ENCODE measurements around the gene ZDHHC5. TPM values are rescaled to one million over a fixed set of nuclear protein-coding genes. Genes with fewer than 3 reads are reported as not detected.
A peak's percentile ranks its signal among the peaks of the same experiment; 100 is the strongest.
"Not testable (repeated sequence)": the region's sequence is repeated elsewhere in the genome, so short reads cannot be mapped to it uniquely, and the experiment has no call there.

Gene ZDHHC5
- total RNA-seq, 1 donor from 2014 or later = 19.3 TPM

DNA sequence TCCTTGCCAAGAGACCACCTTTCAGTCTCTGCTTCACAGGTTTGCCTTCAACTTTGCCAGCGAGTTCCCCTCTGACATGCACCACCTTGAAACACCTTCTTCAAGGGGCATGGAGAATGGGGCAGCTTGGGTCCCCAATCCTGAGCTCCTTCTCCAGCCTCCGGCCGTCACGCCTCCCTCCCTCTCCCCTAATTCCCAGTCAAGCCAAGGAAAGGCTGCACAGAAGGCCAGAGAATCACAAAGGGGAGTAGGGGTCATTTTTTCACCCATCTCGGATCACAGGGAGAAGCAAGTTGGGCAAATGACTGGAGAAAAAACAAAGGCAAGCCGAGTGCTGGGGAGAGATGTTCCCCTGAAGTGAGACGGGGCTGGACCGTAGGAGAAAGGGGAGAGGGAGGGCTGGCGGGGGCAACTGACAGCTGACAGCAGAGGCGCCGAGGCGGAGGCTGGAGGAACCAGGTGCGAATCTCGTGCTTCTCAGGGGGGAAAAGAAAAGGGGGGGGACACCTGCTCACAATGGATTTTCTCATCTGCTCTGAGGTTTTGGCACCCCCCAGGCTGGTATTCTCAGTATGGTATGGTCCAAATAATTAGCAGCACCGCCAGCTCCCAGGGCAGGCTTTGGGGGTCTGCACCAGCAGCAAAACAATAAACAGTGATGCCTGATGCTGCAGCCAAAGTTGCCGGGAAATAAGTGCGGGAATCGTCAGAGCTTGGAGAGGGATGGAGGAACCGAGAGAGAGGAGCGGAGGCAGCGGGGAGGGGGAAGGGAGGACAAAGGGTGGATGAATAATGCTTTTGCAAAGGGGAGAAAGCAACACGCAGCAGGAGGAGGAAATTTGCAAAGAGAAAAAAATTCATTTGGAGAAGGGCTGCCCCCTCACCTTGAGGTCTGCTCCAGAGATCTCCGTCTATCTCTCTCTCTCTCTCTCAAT is 18.8 kb upstream of the ZDHHC5 start:
- H3K4me1 ChIP-seq (ENCODE audit: control insufficient read depth in 3 of 3, insufficient read depth in 3 of 3, low read length in 3 of 3) = peaks cover 34 to 45% (median 36%) of the 10 kb centered on the region in 3 donors
- H3K9ac ChIP-seq (ENCODE audit: low read depth in 1 of 3, low read length in 3 of 3) = peak overlapping the region; percentile 20 to 50 (median 32)
- no peak overlapping the region for H3K27ac ChIP-seq (ENCODE audit: low read depth, low read length)
- peaks cover 40 to 53% (median 44%) of the 10 kb centered on the region in 3 donors for H3K27me3 ChIP-seq (ENCODE audit: control insufficient read depth in 3 of 3, insufficient read depth in 3 of 3, low read length in 3 of 3)
- H3K9me3 ChIP-seq (ENCODE audit: control insufficient read depth in 3 of 3, low read length in 3 of 3) = no peaks in the 10 kb centered on the region
- H3K36me3 ChIP-seq (ENCODE audit: control insufficient read depth in 3 of 3, insufficient read depth in 3 of 3, low read length in 3 of 3) = no peaks in the 10 kb centered on the region
- H3K4me3 ChIP-seq (ENCODE audit: low read length in 3 of 3) = peak overlapping the region; percentile 67 to 75 (median 68)

DNA sequence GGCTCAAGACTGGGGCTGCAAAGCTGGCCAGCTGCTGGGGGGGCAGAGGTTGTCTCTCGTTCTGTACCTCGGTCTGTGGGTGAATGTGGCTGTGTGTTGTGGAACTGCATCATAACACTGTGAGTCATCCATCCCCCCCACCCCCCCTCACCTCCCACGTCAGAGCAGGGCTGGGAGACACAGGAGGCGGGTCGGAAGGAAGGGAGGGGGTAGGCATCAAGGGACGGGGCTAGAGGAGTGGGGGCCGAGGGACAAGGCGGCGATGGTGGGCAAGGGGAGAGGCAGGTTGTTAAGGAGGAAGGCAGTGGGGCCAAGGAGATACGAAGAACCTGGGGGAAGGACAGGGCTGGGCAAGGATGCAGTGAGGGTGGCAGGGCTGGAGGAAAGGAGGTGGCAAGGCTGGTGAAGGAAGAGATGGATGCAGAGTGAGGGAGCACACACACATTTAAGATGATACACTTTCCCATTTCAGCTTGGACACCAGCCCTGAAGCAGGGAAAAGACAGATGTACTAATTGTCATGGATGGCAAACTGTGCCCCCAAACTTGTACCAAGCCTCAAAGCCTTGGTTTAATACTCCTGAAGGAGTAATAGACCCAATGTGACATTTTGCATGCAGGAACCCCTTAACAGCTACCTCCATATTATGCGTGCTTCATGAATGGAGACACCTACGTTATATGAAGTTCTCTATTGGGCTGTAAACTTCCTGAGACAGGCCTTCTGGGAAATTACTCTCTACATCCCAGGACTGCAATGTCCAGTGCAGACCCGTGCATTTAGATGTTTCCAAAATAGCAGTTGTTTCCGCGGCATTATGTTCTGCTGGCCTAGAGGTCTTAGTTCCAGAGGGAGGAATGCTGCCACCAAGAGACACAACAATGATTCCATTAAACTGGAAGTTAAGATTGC is 17.8 kb upstream of the ZDHHC5 start, which contains the start of gene YPEL4:
YPEL4 (minus strand) TSS at position 87 of the 913 bp plus-strand sequence. CDS start 2,805 bp downstream, outside the sequence.
- Histone ChIP-seq H3K4me1 (ENCODE audit: control insufficient read depth in 3 of 3, insufficient read depth in 3 of 3, low read length in 3 of 3) (peaks cover 26 to 41% (median 31%) of the 10 kb centered on the region in 3 donors), H3K9me3 (ENCODE audit: control insufficient read depth in 3 of 3, low read length in 3 of 3) (no peaks in the 10 kb centered on the region), H3K27me3 (ENCODE audit: control insufficient read depth in 3 of 3, insufficient read depth in 3 of 3, low read length in 3 of 3) (peaks cover 40 to 53% (median 44%) of the 10 kb centered on the region in 3 donors), H3K9ac (ENCODE audit: low read depth in 1 of 3, low read length in 3 of 3) (peak within 1 kb of the TSS; percentile 20 to 50 (median 32)), H3K36me3 (ENCODE audit: control insufficient read depth in 3 of 3, insufficient read depth in 3 of 3, low read length in 3 of 3) (no peaks in the 10 kb centered on the region), H3K27ac (ENCODE audit: low read depth, low read length) (no peak within 1 kb of the TSS), H3K4me3 (ENCODE audit: low read length in 3 of 3) (peak within 1 kb of the TSS; percentile 67 to 75 (median 68))

DNA sequence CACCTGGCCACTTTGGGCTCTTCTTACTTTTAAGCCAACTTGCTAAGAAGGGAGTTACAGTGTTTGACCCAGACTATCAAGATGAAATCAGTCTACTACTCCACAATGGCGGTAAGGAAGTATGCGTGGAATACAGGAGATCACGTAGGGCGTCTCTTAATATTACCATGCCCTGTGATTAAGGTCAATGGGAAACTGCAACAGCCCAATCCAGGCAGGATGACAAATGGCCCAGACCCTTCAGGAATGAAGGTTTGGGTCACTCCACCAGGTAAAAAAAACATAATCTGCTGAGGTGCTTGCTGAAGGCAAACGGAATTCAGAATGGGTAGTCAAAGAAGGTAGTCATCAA is 17.2 kb upstream of the ZDHHC5 start:
- Histone ChIP-seq H3K27ac (ENCODE audit: low read depth, low read length) (no peak overlapping the region), H3K27me3 (ENCODE audit: control insufficient read depth in 3 of 3, insufficient read depth in 3 of 3, low read length in 3 of 3) (peaks cover 36 to 52% (median 40%) of the 10 kb centered on the region in 3 donors), H3K4me1 (ENCODE audit: control insufficient read depth in 3 of 3, insufficient read depth in 3 of 3, low read length in 3 of 3) (peaks cover 26 to 41% (median 29%) of the 10 kb centered on the region in 3 donors), H3K9me3 (ENCODE audit: control insufficient read depth in 3 of 3, low read length in 3 of 3) (no peaks in the 10 kb centered on the region), H3K9ac (ENCODE audit: low read depth in 1 of 3, low read length in 3 of 3) (no peak overlapping the region), H3K4me3 (ENCODE audit: low read length in 3 of 3) (no peak overlapping the region), H3K36me3 (ENCODE audit: control insufficient read depth in 3 of 3, insufficient read depth in 3 of 3, low read length in 3 of 3) (no peaks in the 10 kb centered on the region)

DNA sequence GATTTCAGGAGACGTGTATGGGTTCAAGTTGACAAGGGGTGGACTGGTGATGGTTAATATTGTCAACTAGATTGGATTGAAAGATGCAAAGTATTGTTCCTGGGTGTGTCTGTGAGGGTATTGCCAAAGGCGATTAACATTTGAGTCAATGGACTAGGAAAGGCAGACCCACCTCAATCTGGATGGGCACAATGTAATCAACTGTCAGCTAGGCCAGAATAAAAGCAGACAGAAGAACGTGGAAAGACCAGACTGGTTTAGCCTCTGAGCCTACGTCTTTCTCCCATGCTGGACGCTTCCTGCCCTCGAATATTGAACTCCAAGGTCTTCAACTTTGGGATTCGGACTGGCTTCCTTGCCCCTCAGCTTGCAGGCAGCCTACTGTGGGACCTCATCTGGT is 16.5 kb upstream of the ZDHHC5 start:
- H3K4me1 ChIP-seq (ENCODE audit: control insufficient read depth in 3 of 3, insufficient read depth in 3 of 3, low read length in 3 of 3) = peaks cover 23 to 35% (median 26%) of the 10 kb centered on the region in 3 donors
- H3K27ac ChIP-seq (ENCODE audit: low read depth, low read length) = no peak overlapping the region
- peaks cover 30 to 45% (median 33%) of the 10 kb centered on the region in 3 donors for H3K27me3 ChIP-seq (ENCODE audit: control insufficient read depth in 3 of 3, insufficient read depth in 3 of 3, low read length in 3 of 3)
- no peaks in the 10 kb centered on the region for H3K9me3 ChIP-seq (ENCODE audit: control insufficient read depth in 3 of 3, low read length in 3 of 3)
- no peaks in the 10 kb centered on the region for H3K36me3 ChIP-seq (ENCODE audit: control insufficient read depth in 3 of 3, insufficient read depth in 3 of 3, low read length in 3 of 3)
- H3K9ac ChIP-seq (ENCODE audit: low read depth in 1 of 3, low read length in 3 of 3) = no peak overlapping the region
- no peak overlapping the region for H3K4me3 ChIP-seq (ENCODE audit: low read length in 3 of 3)

DNA sequence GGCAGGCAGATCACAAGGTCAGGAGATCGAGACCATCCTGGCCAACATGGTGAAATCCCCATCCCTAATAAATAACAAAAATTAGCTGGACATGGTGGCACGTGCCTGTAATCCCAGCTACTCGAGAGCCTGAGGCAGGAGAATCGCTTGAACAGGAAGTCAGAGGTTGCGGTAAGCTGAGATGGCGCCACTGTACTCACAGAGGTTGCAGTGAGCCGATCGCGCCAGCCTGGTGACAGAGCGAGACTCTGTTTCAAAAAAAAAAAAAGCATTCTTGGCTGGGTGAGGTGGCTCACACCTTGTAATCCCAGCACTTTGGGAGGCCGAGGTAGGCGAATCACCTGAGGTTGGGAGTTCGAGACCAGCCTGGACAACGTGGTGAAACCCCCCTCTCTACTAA is 15.7 kb upstream of the ZDHHC5 start:
- not testable (repeated sequence) for H3K9ac ChIP-seq (ENCODE audit: low read depth in 1 of 3, low read length in 3 of 3); H3K9me3 ChIP-seq (ENCODE audit: control insufficient read depth in 3 of 3, low read length in 3 of 3); H3K4me3 ChIP-seq (ENCODE audit: low read length in 3 of 3); H3K36me3 ChIP-seq (ENCODE audit: control insufficient read depth in 3 of 3, insufficient read depth in 3 of 3, low read length in 3 of 3); H3K27ac ChIP-seq (ENCODE audit: low read depth, low read length)
- H3K27me3 ChIP-seq (ENCODE audit: control insufficient read depth in 3 of 3, insufficient read depth in 3 of 3, low read length in 3 of 3) = peaks cover 22 to 36% (median 25%) of the 10 kb centered on the region in 3 donors
- peaks cover 25 to 34% (median 25%) of the 10 kb centered on the region in 3 donors for H3K4me1 ChIP-seq (ENCODE audit: control insufficient read depth in 3 of 3, insufficient read depth in 3 of 3, low read length in 3 of 3)

DNA sequence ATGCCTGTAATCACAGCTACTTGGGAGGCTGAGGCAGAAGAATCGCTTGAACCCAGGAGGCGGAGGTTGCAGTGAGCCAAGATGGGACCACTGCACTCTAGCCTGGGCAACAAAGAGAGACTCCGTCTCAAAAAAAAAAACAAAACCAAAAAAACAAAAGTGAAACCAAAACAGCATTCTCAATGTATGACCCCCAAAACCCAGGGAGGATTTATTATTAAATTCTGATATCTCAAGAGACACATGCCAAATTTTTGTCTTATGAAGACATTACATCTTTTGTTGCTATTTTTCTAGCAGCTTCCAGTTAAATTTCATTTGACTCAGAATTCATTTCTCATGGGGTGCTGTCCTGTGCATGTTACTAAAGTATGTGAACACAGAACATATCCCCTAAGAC is 15.3 kb upstream of the ZDHHC5 start:
- Histone ChIP-seq H3K27me3 (ENCODE audit: control insufficient read depth in 3 of 3, insufficient read depth in 3 of 3, low read length in 3 of 3) (peaks cover 18 to 32% (median 21%) of the 10 kb centered on the region in 3 donors), H3K4me1 (ENCODE audit: control insufficient read depth in 3 of 3, insufficient read depth in 3 of 3, low read length in 3 of 3) (peaks cover 21 to 32% (median 25%) of the 10 kb centered on the region in 3 donors), H3K9me3 (ENCODE audit: control insufficient read depth in 3 of 3, low read length in 3 of 3) (no peaks in the 10 kb centered on the region), H3K36me3 (ENCODE audit: control insufficient read depth in 3 of 3, insufficient read depth in 3 of 3, low read length in 3 of 3) (no peaks in the 10 kb centered on the region), H3K9ac (ENCODE audit: low read depth in 1 of 3, low read length in 3 of 3) (no peak overlapping the region), H3K27ac (ENCODE audit: low read depth, low read length) (no peak overlapping the region), H3K4me3 (ENCODE audit: low read length in 3 of 3) (no peak overlapping the region)

DNA sequence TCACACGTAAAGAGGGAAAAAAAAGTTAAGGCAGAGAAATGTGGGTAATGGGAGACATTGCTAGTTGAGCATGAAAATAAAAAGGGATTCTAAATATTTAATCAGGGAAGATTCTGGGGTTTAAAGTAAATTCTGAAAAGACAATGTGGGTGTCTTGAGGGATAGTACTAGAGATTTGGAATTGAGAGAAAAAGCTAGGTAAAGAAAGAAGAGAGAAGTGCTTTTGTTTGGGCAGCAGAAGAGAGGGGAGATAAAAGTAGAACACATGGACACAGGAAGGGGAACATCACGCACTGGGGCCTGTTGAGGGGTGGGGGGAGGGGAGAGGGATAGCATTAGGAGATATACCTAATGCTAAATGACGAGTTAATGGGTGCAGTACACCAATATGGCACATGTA is 14.8 kb upstream of the ZDHHC5 start:
- H3K9ac ChIP-seq (ENCODE audit: low read depth in 1 of 3, low read length in 3 of 3) = no peak overlapping the region
- no peak overlapping the region for H3K27ac ChIP-seq (ENCODE audit: low read depth, low read length)

DNA sequence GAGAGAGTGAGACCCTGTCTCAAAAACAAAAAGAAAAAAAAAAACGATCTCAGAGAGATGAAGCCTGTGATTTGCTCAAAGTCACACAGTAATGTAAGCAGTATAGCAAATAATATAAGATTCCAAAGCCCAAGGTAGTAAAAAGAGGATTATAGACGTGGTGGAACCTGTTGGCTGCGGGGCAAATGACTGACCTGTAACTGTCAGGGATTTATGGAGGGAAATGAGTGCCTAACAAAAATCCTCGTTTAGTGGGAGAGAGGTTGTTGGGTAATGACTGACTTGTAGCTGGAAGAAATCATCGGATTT is 11.1 kb upstream of the ZDHHC5 start:
- no peaks in the 10 kb centered on the region for H3K27me3 ChIP-seq (ENCODE audit: control insufficient read depth in 3 of 3, insufficient read depth in 3 of 3, low read length in 3 of 3)
- no peaks in the 10 kb centered on the region for H3K9me3 ChIP-seq (ENCODE audit: control insufficient read depth in 3 of 3, low read length in 3 of 3)
- H3K27ac ChIP-seq (ENCODE audit: low read depth, low read length) = peak overlapping the region; percentile 88
- H3K36me3 ChIP-seq (ENCODE audit: control insufficient read depth in 3 of 3, insufficient read depth in 3 of 3, low read length in 3 of 3) = peaks cover 20 to 22% (median 21%) of the 10 kb centered on the region in 3 donors
- peak overlapping the region; percentile 84 to 98 (median 87) for H3K4me3 ChIP-seq (ENCODE audit: low read length in 3 of 3)
- peaks cover 10 to 16% (median 15%) of the 10 kb centered on the region in 3 donors for H3K4me1 ChIP-seq (ENCODE audit: control insufficient read depth in 3 of 3, insufficient read depth in 3 of 3, low read length in 3 of 3)
- H3K9ac ChIP-seq (ENCODE audit: low read depth in 1 of 3, low read length in 3 of 3) = peak overlapping the region; percentile 90 to 95 (median 93)

More for the DNA sequence above, 14.8 kb upstream of the ZDHHC5 start:
- Histone ChIP-seq H3K36me3 (ENCODE audit: control insufficient read depth in 3 of 3, insufficient read depth in 3 of 3, low read length in 3 of 3) (no peaks in the 10 kb centered on the region), H3K27me3 (ENCODE audit: control insufficient read depth in 3 of 3, insufficient read depth in 3 of 3, low read length in 3 of 3) (peaks cover 14 to 27% (median 16%) of the 10 kb centered on the region in 3 donors), H3K4me1 (ENCODE audit: control insufficient read depth in 3 of 3, insufficient read depth in 3 of 3, low read length in 3 of 3) (peaks cover 20 to 29% (median 25%) of the 10 kb centered on the region in 3 donors), H3K9me3 (ENCODE audit: control insufficient read depth in 3 of 3, low read length in 3 of 3) (no peaks in the 10 kb centered on the region), H3K4me3 (ENCODE audit: low read length in 3 of 3) (no peak overlapping the region)

DNA sequence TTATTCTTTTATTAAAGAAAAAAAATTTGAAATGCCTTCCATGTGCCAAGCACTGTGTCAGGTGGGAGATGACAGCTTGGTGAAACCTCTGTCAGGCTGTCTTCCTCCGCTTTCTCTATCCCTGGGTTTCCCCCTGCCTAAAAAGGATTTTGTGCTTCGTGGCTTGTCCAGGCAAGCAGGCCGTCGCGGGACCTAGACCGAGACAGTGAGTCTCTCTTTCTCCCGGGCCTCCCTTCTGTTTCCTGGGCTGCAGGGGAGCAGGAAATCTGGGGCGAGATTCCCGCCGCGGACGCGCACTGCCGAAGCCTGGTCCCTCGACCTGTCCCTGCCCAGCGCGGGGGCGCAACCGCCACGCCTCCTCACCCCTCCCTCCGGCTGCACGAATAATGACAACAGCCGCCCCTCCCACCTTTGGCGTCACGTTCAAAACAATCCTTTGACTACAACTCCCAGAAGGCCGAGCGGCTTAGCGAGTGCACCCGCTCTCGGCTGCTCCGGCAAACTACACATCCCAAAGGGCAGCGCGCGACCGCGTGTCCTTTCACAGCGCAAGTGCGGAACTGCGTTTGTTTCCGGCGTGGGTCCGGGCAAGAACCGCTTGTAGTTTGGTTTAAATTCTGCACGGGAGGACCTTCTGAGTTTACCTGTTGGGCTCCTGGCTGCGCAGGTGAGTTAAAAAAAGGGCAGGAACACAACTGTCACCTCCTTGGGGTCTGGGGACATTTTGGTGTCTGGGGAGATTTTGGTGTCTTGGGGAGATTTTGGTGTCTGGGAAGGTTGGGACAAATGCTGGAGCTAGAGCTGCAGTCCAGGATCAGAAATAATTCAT is 10.5 kb upstream of the ZDHHC5 start, which contains the start of gene CLP1:
CLP1 (plus strand) TSS at position 569 of the 829 bp plus-strand sequence. CDS start 1,715 bp downstream, outside the sequence.
- Histone ChIP-seq H3K36me3 (ENCODE audit: control insufficient read depth in 3 of 3, insufficient read depth in 3 of 3, low read length in 3 of 3) (peaks cover 21 to 24% (median 22%) of the 10 kb centered on the region in 3 donors), H3K27me3 (ENCODE audit: control insufficient read depth in 3 of 3, insufficient read depth in 3 of 3, low read length in 3 of 3) (no peaks in the 10 kb centered on the region), H3K9ac (ENCODE audit: low read depth in 1 of 3, low read length in 3 of 3) (peak within 1 kb of the TSS; percentile 90 to 95 (median 93)), H3K9me3 (ENCODE audit: control insufficient read depth in 3 of 3, low read length in 3 of 3) (no peaks in the 10 kb centered on the region), H3K4me3 (ENCODE audit: low read length in 3 of 3) (peak within 1 kb of the TSS; percentile 84 to 98 (median 92)), H3K27ac (ENCODE audit: low read depth, low read length) (peak within 1 kb of the TSS; percentile 88), H3K4me1 (ENCODE audit: control insufficient read depth in 3 of 3, insufficient read depth in 3 of 3, low read length in 3 of 3) (peaks cover 10 to 16% (median 15%) of the 10 kb centered on the region in 3 donors)

All from skeletal muscle tissue (tissue), 4 donors.